ENCODE measurements around the gene CBR1.
"Not testable (repeated sequence)": the region's sequence is repeated elsewhere in the genome, so short reads cannot be mapped to it uniquely, and the experiment has no call there.

CBR1 gene

DNA sequence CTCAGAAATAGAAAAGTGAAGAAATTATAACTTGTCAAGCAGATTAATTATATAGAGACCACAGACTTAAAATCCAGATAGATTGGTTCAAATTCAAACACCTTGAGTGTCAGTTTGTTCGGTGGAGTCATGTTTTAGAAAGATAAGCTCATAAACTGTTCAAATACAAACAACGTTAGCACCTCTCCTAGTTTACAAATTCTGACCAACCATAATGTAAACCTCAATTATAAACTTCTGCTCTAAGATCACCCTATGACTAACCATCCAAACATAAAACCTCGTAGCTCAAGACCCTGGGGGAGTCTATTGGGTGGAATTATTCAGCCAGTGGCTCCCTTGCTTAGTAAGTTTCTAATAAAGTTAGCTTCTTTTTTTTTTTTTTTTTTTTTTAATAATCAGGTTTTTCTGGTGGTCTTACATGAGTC is 12.4 kb downstream of the CBR1 start:
- DNase-seq: no peak

DNA sequence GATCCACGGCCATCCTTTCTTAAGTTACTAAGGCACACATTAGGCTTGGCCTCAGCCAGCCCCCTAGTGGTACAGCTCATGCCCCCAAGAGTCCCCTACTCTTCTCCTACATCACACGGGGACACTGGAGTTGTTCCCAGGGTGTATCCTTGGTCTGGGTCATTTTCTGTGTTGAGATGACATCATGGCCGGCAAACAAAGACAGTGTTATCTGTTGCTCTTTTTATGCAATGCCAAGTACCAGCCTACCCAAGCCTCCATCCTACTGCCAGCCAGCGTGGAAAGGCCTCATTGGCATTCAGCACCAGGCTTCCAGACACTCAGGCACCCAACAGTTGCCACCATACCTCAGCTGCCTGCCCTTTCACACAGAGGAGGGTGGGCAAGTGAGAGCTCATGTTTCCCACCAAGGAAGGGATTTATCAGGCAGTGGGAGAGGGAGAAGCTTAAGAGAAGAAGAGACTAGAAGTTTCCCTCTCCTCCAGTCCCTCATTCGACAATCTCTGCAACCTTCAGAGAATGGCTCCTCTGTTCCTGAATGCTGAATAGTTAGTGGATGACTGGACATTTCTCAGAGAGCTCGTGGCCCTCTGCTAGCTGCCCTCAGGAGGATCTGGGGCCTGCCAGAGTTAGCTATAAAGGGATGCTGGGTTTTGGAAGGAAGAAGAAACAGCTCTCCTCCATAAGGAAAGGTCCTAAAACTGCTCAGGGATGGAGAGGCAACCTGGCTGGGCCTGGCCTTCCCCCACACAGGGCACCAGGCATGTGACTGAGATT is 17.7 kb downstream of the CBR1 start:
- DNase-seq: no peak

DNA sequence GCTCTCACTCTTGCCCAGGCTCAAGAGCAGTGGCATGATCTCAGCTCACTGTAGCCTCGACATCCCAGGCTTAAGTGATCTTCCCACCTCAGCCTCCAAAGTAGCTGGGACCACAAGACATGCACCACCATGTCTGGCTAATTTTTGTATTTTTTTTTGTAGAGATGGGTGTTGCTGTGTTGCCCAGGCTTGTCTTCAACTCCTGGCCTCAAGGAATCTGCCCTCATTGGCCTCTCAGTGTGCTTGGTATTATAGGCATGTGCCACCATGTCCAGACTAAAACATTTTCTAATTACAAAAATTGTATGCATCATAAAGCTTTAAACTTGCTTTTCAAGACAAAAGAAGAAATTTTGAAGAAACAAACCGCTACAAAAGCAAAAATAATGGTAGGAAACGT is 20.1 kb downstream of the CBR1 start:
- DNase-seq: no peak

DNA sequence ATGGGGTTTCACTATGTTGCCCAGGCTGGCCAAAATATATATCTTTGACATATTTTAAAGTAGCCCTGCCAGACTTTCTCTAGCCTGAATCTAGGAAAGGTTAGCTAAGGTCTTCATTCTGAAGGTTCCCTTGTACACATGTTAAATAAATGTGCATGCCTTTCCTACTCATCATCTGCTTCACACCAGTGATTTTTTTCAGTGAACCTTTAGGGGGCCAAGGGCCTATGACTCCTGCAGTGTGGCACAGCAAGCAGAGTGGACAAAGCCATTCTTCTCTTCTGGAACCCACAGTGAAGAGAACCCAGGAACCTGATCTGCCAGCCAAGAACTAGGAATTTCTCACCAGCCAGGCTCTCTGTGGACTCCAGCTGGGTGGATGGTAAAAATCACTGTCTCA is 22.9 kb downstream of the CBR1 start:
- no peak for DNase-seq

GRCh38 chr21:36093512-36093911 is 23.7 kb downstream of the CBR1 start:
- DNase-seq: no peak

- DNase-seq: no peak
These were observed 26.8 kb downstream of the CBR1 start for GRCh38 chr21:36096398-36097290.

DNA sequence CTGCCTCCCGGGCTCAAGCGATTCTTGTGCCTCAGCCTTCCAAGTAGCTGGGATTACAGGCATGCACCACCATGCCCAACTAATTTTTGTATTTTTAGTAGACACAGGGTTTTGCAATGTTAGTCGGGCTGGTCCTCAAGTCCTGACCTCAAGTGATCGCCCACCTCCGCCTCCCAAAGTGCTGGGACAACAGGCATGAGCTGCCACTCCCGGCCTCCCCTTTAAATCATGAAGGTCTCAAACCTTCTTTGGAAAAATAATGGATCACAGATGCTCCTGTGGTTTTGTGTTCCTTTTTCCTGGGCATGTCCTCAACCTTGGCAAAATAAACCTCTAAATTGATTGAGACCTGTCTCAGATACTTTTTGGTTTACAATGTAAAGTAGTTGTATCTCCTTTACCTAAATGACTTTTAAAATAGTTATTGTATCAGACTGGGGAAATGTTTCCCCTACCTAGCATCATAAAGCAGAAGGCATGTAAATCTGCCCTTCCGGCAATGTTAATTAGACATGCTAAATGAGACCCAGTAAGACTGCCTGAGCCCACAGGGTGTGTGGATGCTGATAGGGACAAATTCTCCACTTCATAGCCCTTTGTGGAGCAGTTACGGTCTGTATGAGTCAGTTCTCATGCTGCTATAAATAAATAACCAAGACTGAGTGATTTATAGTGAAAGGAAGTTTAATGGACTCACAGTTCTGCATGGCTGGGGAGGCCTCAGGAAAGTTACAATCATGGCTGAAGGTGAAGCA is 27.8 kb downstream of the CBR1 start:
- no peak for DNase-seq

DNA sequence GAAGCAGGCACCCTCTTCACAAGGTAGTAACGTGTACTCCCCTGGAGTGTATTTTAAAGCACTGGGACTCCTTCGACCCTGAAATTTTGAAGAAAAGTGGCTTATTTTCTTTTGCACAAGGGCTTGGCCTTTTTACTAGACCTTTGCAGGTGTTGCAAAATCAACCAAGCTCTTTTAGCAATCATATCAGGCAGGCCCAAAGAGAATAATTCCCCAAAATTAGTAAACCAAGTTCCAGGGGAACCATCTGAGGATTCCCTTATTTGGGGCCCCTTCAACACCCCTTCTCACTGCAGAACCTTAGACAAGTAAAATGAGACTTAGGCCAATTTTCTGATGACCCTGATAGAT is 28.3 kb downstream of the CBR1 start:
- no peak for DNase-seq

DNA sequence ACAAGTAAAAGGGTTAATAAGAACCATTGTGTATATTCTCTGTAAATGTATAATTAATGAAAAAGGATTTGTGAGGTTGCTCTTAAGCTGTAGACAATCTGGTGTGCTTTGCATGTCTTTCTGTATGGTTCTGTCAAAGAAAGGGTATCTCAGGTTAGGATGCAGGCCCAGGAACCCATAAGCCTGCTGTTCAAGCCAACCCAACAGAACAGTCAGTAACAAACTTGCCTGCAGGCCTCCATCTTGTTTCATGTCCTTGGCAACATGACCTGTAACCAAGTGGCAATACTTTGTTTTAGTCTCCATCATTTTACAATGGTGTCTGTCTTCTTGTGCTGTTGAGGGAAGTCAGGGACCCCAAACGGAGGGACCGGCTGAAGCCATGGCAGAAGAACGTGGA is 29.2 kb downstream of the CBR1 start:
- no peak for DNase-seq

- DNase-seq: not testable (repeated sequence)
These were observed 29.9 kb downstream of the CBR1 start for GRCh38 chr21:36099695-36100211.

DNA sequence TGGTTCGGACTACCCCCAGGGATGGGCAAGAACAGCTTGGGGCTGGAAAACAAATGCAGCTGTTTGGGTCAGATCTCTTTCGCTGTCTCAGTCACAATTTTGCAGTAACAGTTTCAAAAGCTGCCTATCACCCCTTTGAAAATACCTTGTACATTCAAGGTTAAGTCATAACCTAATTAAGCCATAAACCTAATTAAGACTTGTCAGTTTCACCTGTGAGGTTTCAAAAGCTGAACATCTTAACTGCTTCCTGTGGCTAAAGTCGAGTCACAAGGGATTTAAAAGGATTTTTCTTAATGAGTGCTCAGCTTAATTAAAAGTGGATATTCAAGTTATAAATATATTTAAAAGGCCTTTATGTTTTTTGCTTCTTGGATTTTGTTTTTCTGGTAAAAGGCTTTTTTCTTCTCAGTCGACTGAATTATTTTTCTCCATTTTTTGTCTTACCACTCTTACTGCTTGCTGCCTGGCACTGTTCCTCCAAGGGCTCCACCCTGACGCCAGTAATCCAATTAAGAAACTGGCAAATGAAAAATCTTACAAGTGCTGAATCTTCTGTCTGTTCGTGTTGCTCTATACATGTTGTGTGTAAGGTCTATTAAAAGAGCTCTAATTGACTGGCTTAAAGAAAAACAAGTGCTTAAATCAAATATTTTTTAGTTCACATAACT is 31.3 kb downstream of the CBR1 start:
- no peak for DNase-seq

GRCh38 chr21:36103434-36103833 is 33.6 kb downstream of the CBR1 start:
- DNase-seq: no peak

DNA sequence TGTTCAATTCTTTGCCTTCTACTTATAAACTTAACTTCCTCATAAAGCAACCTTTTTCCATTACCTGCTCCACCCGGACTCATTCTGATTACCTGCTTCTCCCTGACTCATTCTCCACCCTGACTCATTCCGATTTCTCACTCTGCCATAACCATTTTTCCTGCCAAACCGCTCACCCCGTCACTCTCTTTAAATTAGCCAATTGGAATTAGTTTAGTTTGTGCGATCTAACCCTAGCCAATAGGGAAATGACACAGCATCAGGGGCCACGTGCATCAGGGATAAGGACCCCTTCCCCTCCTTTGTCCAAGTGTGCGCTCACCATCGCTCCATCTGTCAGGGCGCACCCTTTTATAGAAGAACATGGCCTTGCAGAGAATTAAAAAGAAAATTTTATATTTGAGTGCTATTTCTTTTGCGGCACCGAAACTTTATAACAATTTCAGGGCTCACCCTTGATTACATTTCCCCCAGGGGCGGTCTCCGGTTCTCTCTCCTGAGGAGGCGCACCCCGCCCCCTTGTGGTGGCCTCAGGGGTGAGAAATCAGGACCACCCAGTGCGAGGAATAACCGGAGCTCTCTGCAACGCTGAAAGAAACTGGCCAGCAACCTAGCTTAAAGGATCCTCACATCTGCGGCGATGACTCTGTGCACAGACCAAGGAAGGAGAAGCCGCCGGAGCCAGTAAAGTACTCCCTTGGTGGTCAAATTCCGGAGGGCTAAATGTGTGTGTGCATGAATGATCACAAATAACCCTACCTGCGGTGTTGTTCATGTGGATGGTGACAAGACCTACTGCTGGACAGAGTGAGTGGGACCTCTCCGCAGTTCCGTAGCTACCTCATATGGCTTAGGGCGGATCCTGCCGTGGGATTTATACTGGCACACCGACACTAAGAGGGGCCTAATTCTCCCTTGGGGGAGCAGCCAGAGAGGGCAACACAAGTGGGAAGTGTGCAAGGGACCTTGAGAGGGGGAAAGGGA is 34.8 kb downstream of the CBR1 start:
- no peak for DNase-seq

- DNase-seq: no peak
These were observed 35.6 kb downstream of the CBR1 start for GRCh38 chr21:36105327-36105842.

DNA sequence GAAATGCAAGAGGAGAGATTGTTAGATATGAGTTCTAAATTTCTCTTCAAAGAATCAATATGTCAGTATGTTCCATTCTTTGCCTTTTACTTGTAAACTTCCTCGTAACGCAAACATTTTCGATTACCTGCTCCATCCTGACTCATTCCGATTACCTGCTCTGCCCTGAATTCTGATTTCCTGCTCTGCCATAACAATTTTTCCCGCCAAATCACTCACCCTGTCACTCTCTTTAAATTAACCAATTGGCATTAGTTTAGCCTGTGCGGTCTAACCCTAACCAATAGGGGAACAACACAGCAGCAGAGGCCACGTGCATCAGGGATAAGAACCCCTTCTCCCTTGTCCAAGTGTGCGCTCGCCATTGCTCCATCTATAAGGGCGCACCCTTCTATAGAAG is 40.0 kb downstream of the CBR1 start:
- no peak for DNase-seq

DNA sequence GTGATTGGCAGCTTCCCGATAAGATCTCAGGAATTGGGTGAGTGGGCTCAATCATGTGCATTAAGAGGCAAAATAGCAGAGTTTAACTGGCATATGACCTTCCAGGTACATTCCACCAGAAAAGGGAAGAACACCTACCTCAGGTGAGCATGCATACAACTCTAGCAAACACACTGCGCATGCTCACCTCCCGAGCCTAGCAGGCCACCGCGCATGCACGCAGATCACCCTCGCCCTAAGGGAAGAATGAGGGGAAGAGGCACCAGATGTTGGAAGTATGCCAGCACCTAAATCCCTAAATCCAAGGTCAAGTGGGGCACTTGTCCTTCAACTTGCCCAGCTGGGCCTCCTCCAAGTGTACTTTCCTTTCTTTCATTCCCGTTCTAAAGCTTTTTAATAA is 41.4 kb downstream of the CBR1 start:
- DNase-seq: no peak

DNA sequence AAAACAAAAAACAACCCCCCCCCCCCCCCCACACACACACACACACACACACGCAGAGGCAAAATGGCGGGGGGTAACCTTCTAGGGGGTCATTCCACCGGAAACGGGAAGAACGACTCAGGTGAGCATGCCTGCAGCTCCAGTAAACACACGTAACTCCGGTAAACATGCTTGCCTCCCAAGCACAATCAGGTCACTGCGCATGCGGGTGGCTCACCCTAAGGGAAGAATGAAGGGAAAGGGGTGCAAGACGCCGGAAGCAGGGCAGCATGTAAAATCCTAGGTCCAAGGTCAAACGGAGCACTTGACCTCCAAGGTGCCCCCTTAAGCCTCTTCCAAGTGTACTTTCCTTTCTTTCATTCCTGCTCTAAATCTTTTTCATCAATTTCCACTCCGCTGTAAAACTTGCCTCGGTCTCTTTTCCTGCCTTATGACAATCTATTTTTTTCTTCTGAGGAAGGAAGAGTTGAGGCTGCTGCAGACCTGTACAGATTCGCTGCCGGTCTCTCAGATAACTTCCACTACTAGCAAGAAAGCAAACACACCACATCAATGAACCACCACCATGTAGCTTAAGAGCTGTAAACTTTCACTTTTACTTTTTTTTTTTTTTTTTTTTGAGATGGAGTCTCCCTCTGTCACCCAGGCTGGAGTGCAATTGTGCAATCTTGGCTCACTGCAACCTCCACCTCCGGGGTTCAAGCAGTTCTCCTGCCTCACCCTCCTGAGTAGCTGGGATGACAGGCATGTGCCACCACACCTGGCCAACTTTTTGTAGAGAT is 44.0 kb downstream of the CBR1 start:
- no peak for DNase-seq

DNA sequence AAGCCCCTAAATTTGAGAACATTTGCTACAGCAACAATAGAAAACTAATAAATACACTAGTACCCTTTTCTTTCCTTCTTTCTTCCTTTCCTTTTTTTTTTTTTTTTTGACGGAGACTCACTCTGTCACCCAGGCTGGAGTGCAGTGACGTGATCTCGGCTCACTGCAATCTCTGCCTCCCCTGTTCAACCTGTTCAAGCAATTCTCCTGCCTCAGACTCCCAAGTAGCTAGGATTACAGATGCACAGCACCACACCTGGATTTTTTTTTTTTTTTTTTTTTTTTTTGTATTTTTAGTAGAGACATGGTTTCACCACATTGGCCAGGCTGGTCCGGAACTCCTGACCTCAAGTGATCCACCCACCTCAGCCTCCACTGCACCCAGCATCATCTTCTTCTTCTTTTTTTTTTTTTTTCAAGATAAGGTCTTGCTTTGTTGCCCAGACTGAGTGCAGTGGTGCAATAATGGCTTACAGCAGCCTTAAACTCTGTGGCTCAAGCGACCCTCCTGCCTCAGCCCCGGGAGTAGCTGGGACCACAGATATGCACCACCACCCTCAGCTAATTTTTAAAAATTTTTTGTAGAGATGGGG is 45.4 kb downstream of the CBR1 start:
- no peak for DNase-seq

DNA sequence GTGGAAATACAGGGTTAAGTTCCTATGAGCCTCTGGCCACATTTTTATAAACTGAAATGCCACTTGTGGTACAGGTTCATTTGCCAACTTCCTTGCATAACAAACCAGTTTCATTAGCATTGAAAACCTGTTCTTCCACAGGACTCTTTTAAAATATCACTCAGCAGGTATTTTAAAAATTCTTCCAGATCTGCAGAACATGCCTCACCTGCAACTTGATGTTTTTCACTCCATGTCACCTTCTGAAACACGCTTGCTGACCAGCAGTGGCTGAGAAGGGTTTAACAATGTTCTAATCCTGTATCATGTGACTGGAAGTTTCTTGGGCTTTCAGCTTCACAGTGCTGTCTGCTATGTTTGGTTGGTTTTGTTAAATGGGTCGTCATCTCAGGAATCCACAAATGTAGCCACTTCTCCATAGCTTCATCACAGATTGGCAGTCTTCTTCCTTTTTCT is 47.5 kb downstream of the CBR1 start:
- no peak for DNase-seq

Data from NK-92 treated with Interleukin-12 subunit alpha and Interleukin-12 subunit beta, amount 100 ng/mL, for 24 hours (cell line).